HCT116 (cell line): ENCODE data around the gene MRPL18. TPM values are rescaled to one million over a fixed set of nuclear protein-coding genes. Genes with fewer than 3 reads are reported as not detected.

Experiments used
- ATAC-seq: fragments of 200-7000 bp; cut with Tn5 transposase; 2 replicates; pipeline ENCODE4 v1.9.1; 2020; ENCODE audit warnings: mild to moderate bottlenecking, moderate library complexity
- BruUV-seq: library from RNA; stranded (reverse); fragments of 400-500 nt; replicated peaks from 2 replicates; lab custom pipeline; 2021; lab: Mats Ljungman, UMichigan
- CTCF ChIA-PET: fragments of 300-600 bp; sonication (Branson Sonifier 250); formaldehyde crosslinking; loops from one replicate; lab custom pipeline; 2021; ENCODE audit warnings: antibody characterized with exemption; lab: Charles Lee
- POLR2A ChIA-PET: fragments of 300-600, 350-600 bp; sonication (Branson Sonifier 250); formaldehyde crosslinking; loops from one replicate; lab custom pipeline; 2021; ENCODE audit warnings: antibody characterized with exemption; lab: Charles Lee
- RAD21 ChIA-PET, 2 experiments: fragments of 300-600 bp; sonication (Branson Sonifier 250); formaldehyde crosslinking; loops; one replicate each; lab custom pipeline; 2023; ENCODE audit warnings: low total read pairs in 2 of 2; ENCODE audit not compliant: uncharacterized antibody in 2 of 2, unreplicated experiment in 2 of 2, low non-redundant PET in 1 of 2; lab: Charles Lee
- DNase-seq: peaks from one replicate; pipeline ENCODE4 v3.0.0-alpha.2; 2010; ENCODE audit warnings: low read depth, low spot score
- H2AFZ ChIP-seq: fragments of 200-600 bp; shearing (Covaris generic), sonication (generic); 2 replicates; pipeline ENCODE4 v1.6.1; 2017; ENCODE audit warnings: low read depth, mixed run types, mixed read lengths, antibody characterized with exemption, low read length; ENCODE audit not compliant: poor library complexity, severe bottlenecking
- H3K27ac ChIP-seq: 2 replicates; pipeline ENCODE4 v1.5.1; 2012; ENCODE audit warnings: low read depth, low read length
- H3K27me3 ChIP-seq: fragments of 200-600 bp; sonication (generic); 2 replicates; pipeline ENCODE4 v1.6.1; 2016; ENCODE audit warnings: mixed run types, low read length, mixed read lengths; ENCODE audit not compliant: insufficient read depth
- H3K36me3 ChIP-seq, 2 experiments: fragments of 200-500 bp in 1 of 2; fragments of 200-600 bp in 1 of 2; sonication (Bioruptor generic) in 1 of 2; sonication (generic) in 1 of 2; 2 replicates each; pipeline versions ENCODE4 v1.5.1 to v1.6.1; 2014 to 2016; ENCODE audit warnings: low read length in 2 of 2, inconsistent platforms in 1 of 2, mixed read lengths in 1 of 2, mixed run types in 1 of 2; ENCODE audit not compliant: insufficient read depth in 2 of 2, control insufficient read depth in 1 of 2
- H3K4me1 ChIP-seq, 2 experiments: fragments of 200-600 bp in 1 of 2; sonication (generic) in 1 of 2; 2 replicates each; pipeline versions ENCODE4 v1.5.1 to v1.6.1; 2012 to 2017; ENCODE audit warnings: low read length in 2 of 2, inconsistent platforms in 1 of 2, mild to moderate bottlenecking in 1 of 2, mixed read lengths in 1 of 2, mixed run types in 1 of 2, moderate library complexity in 1 of 2; ENCODE audit not compliant: insufficient read depth in 2 of 2, control insufficient read depth in 1 of 2
- H3K4me2 ChIP-seq: fragments of 200-600 bp; sonication (generic); 2 replicates; pipeline ENCODE4 v1.6.1; 2017; ENCODE audit warnings: mixed run types, low read length, mixed read lengths
- H3K4me3 ChIP-seq, 2 experiments: fragments of 200-600 bp in 1 of 2; sonication (generic) in 1 of 2; replicated peaks in 1 of 2; 2 replicates each; pipeline ENCODE4 v1.5.1; 2011 to 2016; ENCODE audit warnings: low read length in 2 of 2, control low read depth in 1 of 2, low read depth in 1 of 2, mild to moderate bottlenecking in 1 of 2, mixed read lengths in 1 of 2, mixed run types in 1 of 2
- H3K79me2 ChIP-seq: fragments of 200-600 bp; sonication (generic); 2 replicates; pipeline ENCODE4 v1.6.1; 2017; ENCODE audit warnings: mild to moderate bottlenecking, mixed run types, low read length, moderate library complexity, mixed read lengths; ENCODE audit not compliant: insufficient read depth
- H3K9ac ChIP-seq: fragments of 200-600 bp; sonication (generic); 2 replicates; pipeline ENCODE4 v1.6.1; 2016; ENCODE audit warnings: low read length, mixed read lengths
- H3K9me2 ChIP-seq: fragments of 200-600 bp; sonication (generic), shearing (Covaris generic); 2 replicates; pipeline ENCODE4 v1.6.1; 2017; ENCODE audit warnings: mixed run types, mild to moderate bottlenecking, moderate library complexity; ENCODE audit not compliant: insufficient read depth
- H3K9me3 ChIP-seq, 2 experiments: fragments of 200-500 bp in 1 of 2; fragments of 200-600 bp in 1 of 2; sonication (Bioruptor generic) in 1 of 2; sonication (generic) in 1 of 2; 2 replicates each; pipeline ENCODE4 v1.6.1; 2014 to 2017; ENCODE audit warnings: low read length in 2 of 2, mixed read lengths in 2 of 2, inconsistent platforms in 1 of 2, low read depth in 1 of 2, mild to moderate bottlenecking in 1 of 2, mixed run types in 1 of 2, moderate library complexity in 1 of 2; ENCODE audit not compliant: control insufficient read depth in 1 of 2, insufficient read depth in 1 of 2
- H4K20me1 ChIP-seq: fragments of 200-600 bp; sonication (generic), shearing (Covaris generic); 2 replicates; pipeline ENCODE4 v1.6.1; 2017; ENCODE audit warnings: mixed run types, mild to moderate bottlenecking, moderate library complexity; ENCODE audit not compliant: insufficient read depth
- CBX3 ChIP-seq: IDR thresholded peaks from 2 replicates; pipeline ENCODE4 v1.6.1; 2012; ENCODE audit warnings: low read depth
- EGR1 ChIP-seq: IDR thresholded peaks from 2 replicates; pipeline ENCODE4 v1.6.1; 2012; ENCODE audit warnings: low read depth
- EZH2 ChIP-seq: fragments of 200-600 bp; sonication (generic); IDR thresholded peaks from 2 replicates; pipeline ENCODE4 v1.6.1; 2017; ENCODE audit warnings: antibody characterized with exemption, mixed run types
- FOSL1 ChIP-seq: IDR thresholded peaks from 2 replicates; pipeline ENCODE4 v1.6.1; 2012; ENCODE audit warnings: low read depth
- JUND ChIP-seq: IDR thresholded peaks from 2 replicates; pipeline ENCODE4 v1.6.1; 2012
- POLR2A ChIP-seq: IDR thresholded peaks from 2 replicates; pipeline ENCODE4 v1.7.0; 2011; ENCODE audit warnings: borderline replicate concordance; ENCODE audit not compliant: insufficient read depth, insufficient read length; ENCODE audit errors: extremely low read depth
- POLR2AphosphoS5 ChIP-seq: IDR thresholded peaks from 2 replicates; pipeline ENCODE4 v1.6.1; 2011; ENCODE audit warnings: mild to moderate bottlenecking, low read depth, low read length, moderate library complexity
- SIN3A ChIP-seq: IDR thresholded peaks from 2 replicates; pipeline ENCODE4 v1.6.1; 2012; ENCODE audit warnings: low read depth
- SP1 ChIP-seq: IDR thresholded peaks from 2 replicates; pipeline ENCODE4 v1.6.1; 2012; ENCODE audit warnings: low read depth
- SRF ChIP-seq: IDR thresholded peaks from 2 replicates; pipeline ENCODE4 v1.6.1; 2012; ENCODE audit warnings: low read depth
- YY1 ChIP-seq: IDR thresholded peaks from 2 replicates; pipeline ENCODE4 v1.6.1; 2011; ENCODE audit warnings: low read length, low read depth, moderate library complexity, mild to moderate bottlenecking; ENCODE audit not compliant: insufficient replicate concordance; ENCODE audit errors: extremely low read depth
- ZFX ChIP-seq: fragments of 450-650 bp; IDR thresholded peaks from 2 replicates; pipeline ENCODE4 v1.6.1; 2017
- ZNF274 ChIP-seq: fragments of 200-500 bp; sonication (Bioruptor generic); IDR thresholded peaks from 2 replicates; pipeline ENCODE4 v1.6.1; 2014; ENCODE audit warnings: mild to moderate bottlenecking, low read depth, low read length, inconsistent platforms
- intact Hi-C: fragments of 100-400 bp; cut with micrococcal nuclease; formaldehyde crosslinking; loops from 2 replicates; pipeline ENCODE4 v1.10.0; 2022
- total RNA-seq: library from RNA; stranded (reverse); gene quantifications from one replicate; pipeline ENCODE4 v1.2.1, GENCODE V29; 2021; ENCODE audit not compliant: unreplicated experiment
- TF ChIP-seq, protein P1 (sequence below): IDR thresholded peaks from 2 replicates; pipeline ENCODE4 v1.6.1; 2012
- TF ChIP-seq, protein P2 (sequence below): IDR thresholded peaks from 2 replicates; pipeline ENCODE4 v1.6.1; 2012
- TF ChIP-seq, protein P3 (sequence below): IDR thresholded peaks from 2 replicates; pipeline ENCODE4 v1.6.1; 2011; ENCODE audit warnings: mild to moderate bottlenecking, low read length, moderate library complexity; ENCODE audit not compliant: insufficient replicate concordance; ENCODE audit errors: extremely low read depth

Gene MRPL18
- total RNA-seq, 1 experiment from 2014 or later = 106 TPM

DNA sequence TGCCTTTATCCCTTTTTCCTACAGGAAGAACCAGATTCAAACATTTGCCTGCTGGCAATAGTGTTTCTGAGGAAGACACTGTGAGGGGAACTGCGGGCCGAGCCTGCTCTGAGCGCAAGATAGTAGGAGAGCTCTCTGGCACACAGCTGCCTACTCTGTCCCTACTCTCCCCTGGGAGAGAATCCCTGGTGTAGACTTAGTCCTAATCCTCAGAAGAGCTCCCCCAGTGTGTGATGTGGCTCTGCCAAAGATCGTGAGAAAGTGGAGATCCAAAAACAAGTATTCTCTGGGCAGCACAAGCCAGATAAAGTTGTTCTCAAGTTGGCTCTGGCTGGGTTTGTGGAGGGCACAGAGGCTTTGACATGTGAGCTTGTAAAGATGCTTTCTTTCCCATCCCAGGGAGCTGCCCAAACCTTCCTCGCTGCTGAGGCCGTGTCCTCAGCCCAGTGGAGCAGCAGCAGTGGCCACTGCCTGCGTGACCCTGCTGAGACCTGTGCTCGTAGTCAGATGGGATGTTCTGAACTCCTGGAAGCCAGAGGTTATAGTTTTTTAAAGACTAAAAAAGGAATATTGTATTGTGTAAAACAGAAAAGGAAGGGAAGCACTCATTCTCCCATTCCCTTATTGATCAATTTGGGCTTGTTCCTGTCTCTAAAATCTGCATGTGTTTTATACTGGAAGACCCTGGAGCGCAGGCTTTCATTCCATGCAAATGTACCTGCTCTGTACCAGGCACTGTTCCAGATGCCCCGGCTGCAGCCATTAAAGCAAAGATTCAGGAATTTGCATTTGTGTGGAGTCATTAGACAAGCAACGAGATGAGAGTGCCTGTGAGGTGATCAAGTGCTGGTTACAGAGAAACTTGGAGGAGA, 40.5 kb downstream of the MRPL18 start:
- no peak overlapping the region for H3K27ac ChIP-seq
- no peak for TF ChIP-seq EGR1
- no peak for TF ChIP-seq ZFX
- no peak for TF ChIP-seq YY1
- TF ChIP-seq, protein P1, sequence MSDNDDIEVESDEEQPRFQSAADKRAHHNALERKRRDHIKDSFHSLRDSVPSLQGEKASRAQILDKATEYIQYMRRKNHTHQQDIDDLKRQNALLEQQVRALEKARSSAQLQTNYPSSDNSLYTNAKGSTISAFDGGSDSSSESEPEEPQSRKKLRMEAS = no peak
- TF ChIP-seq, protein P2, sequence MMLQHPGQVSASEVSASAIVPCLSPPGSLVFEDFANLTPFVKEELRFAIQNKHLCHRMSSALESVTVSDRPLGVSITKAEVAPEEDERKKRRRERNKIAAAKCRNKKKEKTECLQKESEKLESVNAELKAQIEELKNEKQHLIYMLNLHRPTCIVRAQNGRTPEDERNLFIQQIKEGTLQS = no peak
- no peak for TF ChIP-seq FOSL1
- TF ChIP-seq EZH2 = no peak
- TF ChIP-seq CBX3 = no peak
- no peak for TF ChIP-seq POLR2A
- TF ChIP-seq SIN3A = no peak
- TF ChIP-seq SP1 = no peak
- TF ChIP-seq POLR2AphosphoS5 = no peak
- no peak for TF ChIP-seq SRF
- no peak for TF ChIP-seq ZNF274
- TF ChIP-seq JUND = no peak
- TF ChIP-seq, protein P3, sequence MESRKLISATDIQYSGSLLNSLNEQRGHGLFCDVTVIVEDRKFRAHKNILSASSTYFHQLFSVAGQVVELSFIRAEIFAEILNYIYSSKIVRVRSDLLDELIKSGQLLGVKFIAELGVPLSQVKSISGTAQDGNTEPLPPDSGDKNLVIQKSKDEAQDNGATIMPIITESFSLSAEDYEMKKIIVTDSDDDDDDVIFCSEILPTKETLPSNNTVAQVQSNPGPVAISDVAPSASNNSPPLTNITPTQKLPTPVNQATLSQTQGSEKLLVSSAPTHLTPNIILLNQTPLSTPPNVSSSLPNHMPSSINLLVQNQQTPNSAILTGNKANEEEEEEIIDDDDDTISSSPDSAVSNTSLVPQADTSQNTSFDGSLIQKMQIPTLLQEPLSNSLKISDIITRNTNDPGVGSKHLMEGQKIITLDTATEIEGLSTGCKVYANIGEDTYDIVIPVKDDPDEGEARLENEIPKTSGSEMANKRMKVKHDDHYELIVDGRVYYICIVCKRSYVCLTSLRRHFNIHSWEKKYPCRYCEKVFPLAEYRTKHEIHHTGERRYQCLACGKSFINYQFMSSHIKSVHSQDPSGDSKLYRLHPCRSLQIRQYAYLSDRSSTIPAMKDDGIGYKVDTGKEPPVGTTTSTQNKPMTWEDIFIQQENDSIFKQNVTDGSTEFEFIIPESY = no peak
- BruUV-seq = no TSS peak
- DNase-seq = no peak
- ChIA-PET CTCF (no interaction called here), POLR2A (no interaction called here), RAD21 (no interaction called here)
- no peaks in the 10 kb centered on the region for H3K79me2 ChIP-seq
- no peaks in the 10 kb centered on the region for H3K27me3 ChIP-seq
- no peak overlapping the region for H3K4me3 ChIP-seq
- no peaks in the 10 kb centered on the region for H3K9me2 ChIP-seq
- no peaks in the 10 kb centered on the region for H3K9me3 ChIP-seq
- H2AFZ ChIP-seq = no peak overlapping the region
- no peak overlapping the region for H3K4me2 ChIP-seq
- peaks cover 0 to 5% of the 10 kb centered on the region in 2 experiments; a peak in 1 of 4 replicates for H3K4me1 ChIP-seq
- intact Hi-C loops = no loop called here
- H4K20me1 ChIP-seq = no peaks in the 10 kb centered on the region
- no peaks in the 10 kb centered on the region for H3K36me3 ChIP-seq
- no peak overlapping the region for H3K9ac ChIP-seq
- no peak for ATAC-seq
